IMR-90 (cell line): Measurements from ENCODE around the gene KDM8. TPM values are rescaled to one million over a fixed set of nuclear protein-coding genes. Genes with fewer than 3 reads are reported as not detected.
"Not testable (repeated sequence)": the region's sequence is repeated elsewhere in the genome, so short reads cannot be mapped to it uniquely, and the experiment has no call there.

Experiments
- ATAC-seq: fragments of 200-7000 bp; cut with Tn5 transposase; 2 replicates; pipeline ENCODE4 v1.9.1; 2020; ENCODE audit warnings: low read depth, mild to moderate bottlenecking, moderate library complexity
- BruUV-seq: library from RNA; stranded (reverse); fragments of 400-500 nt; replicated peaks from 2 replicates; lab custom pipeline; 2021; lab: Mats Ljungman, UMichigan
- CTCF ChIA-PET: fragments of 300-600 bp; formaldehyde crosslinking; extraction: SDS; loops from one replicate; lab custom pipeline; 2021; ENCODE audit warnings: antibody characterized with exemption; lab: Yijun Ruan, JAX
- POLR2A ChIA-PET: fragments of 300-600 bp; sonication (Branson Sonifier 250); formaldehyde crosslinking; loops from one replicate; lab custom pipeline; 2022; ENCODE audit warnings: antibody characterized with exemption; ENCODE audit not compliant: unreplicated experiment; lab: Charles Lee
- DNase-seq: peaks from one replicate; pipeline ENCODE4 v3.0.0; 2013
- H2AFZ ChIP-seq: replicated peaks from 2 replicates; pipeline ENCODE3; 2013; ENCODE audit warnings: low read length, mild to moderate bottlenecking; ENCODE audit not compliant: poor library complexity
- H2AK5ac ChIP-seq: 2 replicates; pipeline ENCODE4 v1.6.1; 2013; ENCODE audit warnings: low read depth, low read length, inconsistent platforms
- H2AK9ac ChIP-seq: replicated peaks from 2 replicates; pipeline ENCODE3; 2013; ENCODE audit warnings: mild to moderate bottlenecking, low read depth, low read length, moderate library complexity; ENCODE audit not compliant: poor library complexity
- H2BK120ac ChIP-seq: 2 replicates; pipeline ENCODE4 v1.6.1; 2013; ENCODE audit warnings: low read depth, low read length, inconsistent platforms
- H2BK15ac ChIP-seq: 3 replicates; pipeline ENCODE4 v1.6.1; 2013; ENCODE audit warnings: low read depth, low read length, inconsistent platforms
- H2BK20ac ChIP-seq: 2 replicates; pipeline ENCODE4 v1.6.1; 2013; ENCODE audit warnings: low read depth, mild to moderate bottlenecking, inconsistent platforms, low read length, moderate library complexity
- H2BK5ac ChIP-seq: 2 replicates; pipeline ENCODE4 v1.6.1; 2013; ENCODE audit warnings: mild to moderate bottlenecking, low read depth, low read length, inconsistent platforms; ENCODE audit not compliant: poor library complexity, severe bottlenecking
- H3K14ac ChIP-seq: replicated peaks from 2 replicates; pipeline ENCODE4 v1.6.1; 2013; ENCODE audit warnings: low read depth, low read length, inconsistent platforms
- H3K18ac ChIP-seq: 2 replicates; pipeline ENCODE4 v1.6.1; 2013; ENCODE audit warnings: low read depth, low read length, control low read depth
- H3K23ac ChIP-seq: 2 replicates; pipeline ENCODE4 v1.6.1; 2013; ENCODE audit warnings: low read depth, low read length, inconsistent platforms
- H3K27ac ChIP-seq: 2 replicates; pipeline ENCODE4 v1.5.1; 2013; ENCODE audit warnings: mild to moderate bottlenecking, control low read depth, low read length; ENCODE audit not compliant: insufficient read depth
- H3K27me3 ChIP-seq: 2 replicates; pipeline ENCODE4 v1.6.1; 2013; ENCODE audit warnings: low read length; ENCODE audit not compliant: control insufficient read depth, insufficient read depth
- H3K36me3 ChIP-seq: 2 replicates; pipeline ENCODE4 v1.6.1; 2013; ENCODE audit warnings: low read length, mixed read lengths; ENCODE audit not compliant: control insufficient read depth, insufficient read depth
- H3K4ac ChIP-seq: 2 replicates; pipeline ENCODE4 v1.6.1; 2013; ENCODE audit warnings: low read depth, low read length, inconsistent platforms
- H3K4me1 ChIP-seq: 2 replicates; pipeline ENCODE4 v1.6.1; 2013; ENCODE audit warnings: low read length, mixed read lengths; ENCODE audit not compliant: control insufficient read depth, insufficient read depth
- H3K4me2 ChIP-seq: 2 replicates; pipeline ENCODE4 v1.6.1; 2013; ENCODE audit warnings: low read depth, mild to moderate bottlenecking, control low read depth, low read length, moderate library complexity
- H3K4me3 ChIP-seq: 2 replicates; pipeline ENCODE4 v1.5.1; 2013; ENCODE audit warnings: low read depth, mild to moderate bottlenecking, control low read depth, low read length, moderate library complexity; ENCODE audit not compliant: insufficient read depth
- H3K56ac ChIP-seq: 2 replicates; pipeline ENCODE4 v1.6.1; 2013; ENCODE audit warnings: low read length, inconsistent platforms; ENCODE audit not compliant: insufficient read depth; ENCODE audit errors: extremely low read depth
- H3K79me1 ChIP-seq, 2 experiments: 2 replicates each; pipeline ENCODE4 v1.6.1; 2013; ENCODE audit warnings: low read length in 2 of 2, inconsistent platforms in 1 of 2, low read depth in 1 of 2
- H3K9ac ChIP-seq: 2 replicates; pipeline ENCODE4 v1.6.1; 2013; ENCODE audit warnings: low read depth, low read length, control low read depth
- H3K9me1 ChIP-seq: 2 replicates; pipeline ENCODE4 v1.6.1; 2013; ENCODE audit warnings: low read length, inconsistent platforms; ENCODE audit not compliant: insufficient read depth
- H3K9me3 ChIP-seq: 2 replicates; pipeline ENCODE4 v1.6.1; 2013; ENCODE audit warnings: low read length; ENCODE audit not compliant: control insufficient read depth, insufficient read depth
- H4K20me1 ChIP-seq: 2 replicates; pipeline ENCODE4 v1.6.1; 2013; ENCODE audit warnings: low read length, inconsistent platforms; ENCODE audit not compliant: insufficient read depth
- H4K5ac ChIP-seq: 2 replicates; pipeline ENCODE4 v1.6.1; 2013; ENCODE audit warnings: mild to moderate bottlenecking, low read depth, low read length, control low read depth
- H4K8ac ChIP-seq, 2 experiments: 2 replicates each; pipeline ENCODE4 v1.6.1; 2013; ENCODE audit warnings: low read depth in 2 of 2, low read length in 2 of 2, control low read depth in 1 of 2, inconsistent platforms in 1 of 2
- H4K91ac ChIP-seq: 2 replicates; pipeline ENCODE4 v1.6.1; 2013; ENCODE audit warnings: low read depth, low read length, inconsistent platforms; ENCODE audit not compliant: insufficient read depth
- CHD1 ChIP-seq: IDR thresholded peaks from 2 replicates; pipeline ENCODE4 v1.6.1; 2012; ENCODE audit warnings: low read depth, low read length, improper control_type of control experiment
- MAZ ChIP-seq: IDR thresholded peaks from 2 replicates; pipeline ENCODE4 v1.6.1; 2012; ENCODE audit warnings: low read depth, mild to moderate bottlenecking, low read length, improper control_type of control experiment, moderate library complexity, borderline replicate concordance
- MXI1 ChIP-seq: IDR thresholded peaks from 2 replicates; pipeline ENCODE4 v1.6.1; 2012; ENCODE audit warnings: low read depth, mild to moderate bottlenecking, low read length, moderate library complexity, borderline replicate concordance
- RCOR1 ChIP-seq: IDR thresholded peaks from 2 replicates; pipeline ENCODE4 v1.6.1; 2012; ENCODE audit warnings: mild to moderate bottlenecking, low read length, improper control_type of control experiment; ENCODE audit not compliant: insufficient replicate concordance
- RFX5 ChIP-seq: IDR thresholded peaks from 2 replicates; pipeline ENCODE4 v1.8.0; 2012; ENCODE audit warnings: low read depth, mild to moderate bottlenecking, low read length, moderate library complexity
- WGBS, 2 experiments: methylation state at CpG; one replicate each; pipeline versions ENCODE4 v1.1.5 to v1.1.7; 2013; ENCODE audit warnings: missing lambda C conversion rate in 2 of 2; ENCODE audit not compliant: insufficient read length in 1 of 2; ENCODE audit errors: extremely low coverage in 2 of 2; 5-methylcytosine and 5-hydroxymethylcytosine counted together
- dilution Hi-C: fragments of 300-500 bp; cut with HindIII; formaldehyde crosslinking; loops from one replicate; pipeline ENCODE4 v1.14.3; 2018; ENCODE audit warnings: low sequenced_read_pairs; ENCODE audit not compliant: unreplicated experiment
- in situ Hi-C: fragments of 300-500 bp; cut with MboI; formaldehyde crosslinking; loops from 3 replicates; pipeline ENCODE4 v1.14.3; 2019; ENCODE audit warnings: low sequenced_read_pairs, inconsistent platforms, mixed read lengths
- intact Hi-C: fragments of 100-400 bp; cut with micrococcal nuclease; formaldehyde crosslinking; loops from 2 replicates; pipeline ENCODE4 v1.10.0; 2022
- polyA plus RNA-seq, 3 experiments: library from polyadenylated mRNA; depleted of rRNA; stranded (reverse); fragments of >200 nt; gene quantifications; 2 replicates each; pipeline ENCODE4 v1.2.3, GENCODE V29; 2012; ENCODE audit warnings: low replicate concordance in 1 of 3
- total RNA-seq: library from RNA; depleted of rRNA; stranded (reverse); fragments of >200 nt; gene quantifications from 2 replicates; pipeline ENCODE4 v1.2.3, GENCODE V29; 2012

KDM8 gene
- total and polyA plus RNA-seq, 2 of the 4 experiments (the other 2 are of a cell fraction), result 3.2 to 3.8 TPM

- no peak for TF ChIP-seq MAZ
Observed at GRCh38 chr16:27204312-27204915, 1.1 kb downstream of the KDM8 start (continued).

DNA sequence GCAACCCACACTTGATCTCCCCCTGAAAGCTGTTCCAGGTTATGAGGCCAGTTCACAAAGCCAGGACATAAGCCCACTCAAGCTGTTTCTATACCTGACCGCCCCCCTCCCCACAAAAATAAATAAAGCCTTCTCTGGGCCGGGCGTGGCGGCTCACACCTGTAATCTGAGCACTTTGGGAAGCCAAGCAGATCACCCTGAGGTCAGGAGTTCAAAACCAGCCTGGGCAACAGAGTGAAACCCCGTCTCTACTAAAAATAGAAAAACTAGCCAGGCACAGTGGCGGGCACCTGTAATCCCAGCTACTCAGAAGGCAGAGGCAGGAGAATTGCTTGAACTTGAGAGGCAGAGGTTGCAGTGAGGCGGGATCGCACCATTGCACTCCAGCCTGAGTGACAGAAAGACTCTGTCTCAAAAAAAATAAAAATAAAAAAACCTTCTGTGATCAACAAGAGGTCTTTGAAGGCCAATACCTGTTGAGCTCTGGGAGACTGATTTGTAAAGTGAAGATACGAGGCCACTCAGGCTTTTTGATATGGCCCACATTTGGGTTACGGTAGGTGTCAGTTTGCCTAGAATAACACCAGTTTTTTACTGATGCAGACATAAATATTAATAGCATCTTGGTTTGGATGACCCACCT lies 2.2 kb downstream of the KDM8 start:
- Histone ChIP-seq H3K27me3 (no peaks in the 10 kb centered on the region), H4K91ac (no peak overlapping the region), H3K14ac (no peak overlapping the region), H3K56ac (no peak overlapping the region), H3K9me1 (peaks cover 3% of the 10 kb centered on the region), H2BK5ac (no peak overlapping the region), H3K36me3 (peaks cover 6% of the 10 kb centered on the region), H3K4me1 (peaks cover 2% of the 10 kb centered on the region), H3K79me1 (peaks cover 15 to 27% of the 10 kb centered on the region in 2 experiments; a peak in 2 of 4 replicates), H2AFZ (no peak overlapping the region), H2AK5ac (no peak overlapping the region), H3K4ac (no peak overlapping the region), H4K20me1 (no peaks in the 10 kb centered on the region), H3K23ac (no peak overlapping the region), H3K9me3 (no peaks in the 10 kb centered on the region), H2BK15ac (no peak overlapping the region), H3K9ac (no peak overlapping the region), H4K5ac (no peak overlapping the region), H2AK9ac (no peak overlapping the region), H2BK20ac (no peak overlapping the region), H4K8ac (no peak overlapping the region), H3K18ac (no peak overlapping the region), H3K4me2 (no peak overlapping the region), H2BK120ac (no peak overlapping the region), H3K4me3 (no peak overlapping the region), H3K27ac (no peak overlapping the region)
- no CpG with 5 or more reads among the region's 10 CpGs for WGBS, 2 experiments
- ChIA-PET POLR2A (interaction anchor here (0.5 kb wide), 1 partner anchor 22 kb away, joined by 3 read pairs; no protein-coding TSS in a partner anchor), CTCF (no interaction called here)
- ATAC-seq, result no peak
- in situ Hi-C loops, result no loop called here
- TF ChIP-seq CHD1, result no peak
- no peak for TF ChIP-seq MXI1
- no peak for TF ChIP-seq RFX5
- no peak for TF ChIP-seq RCOR1
- intact Hi-C loops, result no loop called here
- DNase-seq, result no peak
- BruUV-seq, result no TSS peak
- dilution Hi-C loops, result no loop called here

GRCh38 chr16:27207121-27207520 lies 3.8 kb downstream of the KDM8 start:
- H4K91ac ChIP-seq, H3K18ac ChIP-seq, H2AK5ac ChIP-seq, CTCF ChIA-PET, H2BK15ac ChIP-seq, H2AK9ac ChIP-seq, ATAC-seq, H3K27me3 ChIP-seq, H3K14ac ChIP-seq, POLR2A ChIA-PET, H3K4ac ChIP-seq, H2AFZ ChIP-seq, H3K9ac ChIP-seq, H3K4me3 ChIP-seq, H4K8ac ChIP-seq, DNase-seq, H3K56ac ChIP-seq, H4K20me1 ChIP-seq, H3K4me1 ChIP-seq, H3K36me3 ChIP-seq, H4K5ac ChIP-seq, BruUV-seq, H3K4me2 ChIP-seq, H3K23ac ChIP-seq, H3K27ac ChIP-seq, in situ Hi-C loops, H2BK120ac ChIP-seq, H3K9me3 ChIP-seq, H2BK20ac ChIP-seq, H2BK5ac ChIP-seq, intact Hi-C loops, H3K9me1 ChIP-seq, dilution Hi-C loops: not testable (repeated sequence)
- no CpG with 5 or more reads among the region's 10 CpGs for WGBS, 2 experiments
- peaks cover 15 to 27% of the 10 kb centered on the region in 2 experiments; a peak in 2 of 4 replicates for H3K79me1 ChIP-seq
